PC-3 (cell line): ENCODE measurements around the gene MANEAL. TPM values are rescaled to one million over a fixed set of nuclear protein-coding genes. Genes with fewer than 3 reads are reported as not detected.
A peak's percentile ranks its signal among the peaks of the same experiment; 100 is the strongest.

ENCODE experiments used
- ATAC-seq: fragments of 200-7000 bp; cut with Tn5 transposase; 2 replicates; pipeline ENCODE4 v1.9.1; 2020; ENCODE audit warnings: mild to moderate bottlenecking, moderate library complexity
- BruUV-seq: library from RNA; stranded (reverse); fragments of 400-500 nt; replicated peaks from 2 replicates; lab custom pipeline; 2021; lab: Mats Ljungman, UMichigan
- CTCF ChIA-PET: fragments of 300-600 bp; sonication (Branson Sonifier 250); formaldehyde crosslinking; loops from one replicate; lab custom pipeline; 2022; ENCODE audit warnings: antibody characterized with exemption; lab: Charles Lee
- POLR2A ChIA-PET: fragments of 300-600 bp; sonication (Branson Sonifier 250); formaldehyde crosslinking; loops from one replicate; lab custom pipeline; 2022; ENCODE audit warnings: antibody characterized with exemption; ENCODE audit not compliant: unreplicated experiment; lab: Charles Lee
- DNase-seq: peaks from one replicate; pipeline ENCODE4 v3.0.0-alpha.2; 2015
- H2AFZ ChIP-seq: fragments of 300-600 bp; sonication (generic); 2 replicates; pipeline ENCODE4 v1.6.0; 2016; ENCODE audit warnings: antibody characterized with exemption, low read length
- H3F3A ChIP-seq: fragments of 300-600 bp; sonication (generic); one replicate; pipeline ENCODE4 v1.6.0; 2017; ENCODE audit warnings: antibody characterized with exemption, low read length, control low read depth, mild to moderate bottlenecking; ENCODE audit not compliant: unreplicated experiment
- H3K27ac ChIP-seq: fragments of 300-600 bp; sonication (generic); 2 replicates; pipeline ENCODE4 v1.5.1; 2016; ENCODE audit warnings: mild to moderate bottlenecking, low read length
- H3K27me3 ChIP-seq: fragments of 300-600 bp; sonication (generic); 2 replicates; pipeline ENCODE4 v1.6.1; 2016; ENCODE audit warnings: low read length, mixed read lengths
- H3K36me3 ChIP-seq: fragments of 300-600 bp; sonication (generic); 2 replicates; pipeline ENCODE4 v1.6.1; 2016; ENCODE audit warnings: low read depth, mixed run types, low read length, mixed read lengths
- H3K4me1 ChIP-seq: fragments of 300-600 bp; sonication (generic); 2 replicates; pipeline ENCODE4 v1.5.1; 2016; ENCODE audit warnings: low read length; ENCODE audit not compliant: insufficient read depth
- H3K4me2 ChIP-seq: fragments of 300-600 bp; sonication (generic); 2 replicates; pipeline ENCODE4 v1.6.0; 2016; ENCODE audit warnings: low read length
- H3K4me3 ChIP-seq: fragments of 300-600 bp; sonication (generic); 2 replicates; pipeline ENCODE4 v1.5.1; 2016; ENCODE audit warnings: mild to moderate bottlenecking, low read length, mixed read lengths
- H3K79me2 ChIP-seq: fragments of 300-600 bp; sonication (generic); 2 replicates; pipeline ENCODE4 v1.6.1; 2017; ENCODE audit warnings: low read length, mixed read lengths
- H3K9ac ChIP-seq: fragments of 300-600 bp; sonication (generic); 2 replicates; pipeline ENCODE4 v1.6.0; 2016; ENCODE audit warnings: mild to moderate bottlenecking, low read length
- H3K9me2 ChIP-seq: fragments of 300-600 bp; sonication (generic); replicated peaks from 2 replicates; pipeline ENCODE4 v1.6.1; 2016; ENCODE audit warnings: mixed run types, low read length, mixed read lengths
- H3K9me3 ChIP-seq: fragments of 300-600 bp; sonication (generic); 2 replicates; pipeline ENCODE4 v1.6.1; 2016; ENCODE audit warnings: low read length, mixed read lengths
- H4K20me1 ChIP-seq: fragments of 300-600 bp; sonication (generic); 2 replicates; pipeline ENCODE4 v1.6.1; 2016; ENCODE audit warnings: low read length, mixed read lengths
- EZH2 ChIP-seq: fragments of 300-600 bp; sonication (generic); IDR thresholded peaks from one replicate; pipeline ENCODE4 v1.6.1; 2017; ENCODE audit warnings: antibody characterized with exemption, mild to moderate bottlenecking, low read length; ENCODE audit not compliant: unreplicated experiment
- EZH2phosphoT487 ChIP-seq: fragments of 300-600 bp; sonication (generic); IDR thresholded peaks from 2 replicates; pipeline ENCODE4 v1.6.1; 2018; ENCODE audit warnings: mild to moderate bottlenecking, antibody characterized with exemption, low read length, borderline replicate concordance
- intact Hi-C: fragments of 100-400 bp; cut with micrococcal nuclease; formaldehyde crosslinking; loops from 2 replicates; pipeline ENCODE4 v1.9.0; 2023
- total RNA-seq: library from RNA; depleted of rRNA; stranded (reverse); fragments of >200 nt; gene quantifications from 2 replicates; pipeline ENCODE4 v1.2.3, GENCODE V29; 2014
- TF ChIP-seq, protein P1 (sequence below): fragments of 300-600 bp; sonication (generic); conservative IDR thresholded peaks from 2 replicates; pipeline ENCODE4 v1.5.1; 2017; ENCODE audit warnings: antibody characterized with exemption, low read depth, mild to moderate bottlenecking, low read length

Gene MANEAL
- total RNA-seq, 1 experiment from 2014 or later: 47.6 TPM

DNA sequence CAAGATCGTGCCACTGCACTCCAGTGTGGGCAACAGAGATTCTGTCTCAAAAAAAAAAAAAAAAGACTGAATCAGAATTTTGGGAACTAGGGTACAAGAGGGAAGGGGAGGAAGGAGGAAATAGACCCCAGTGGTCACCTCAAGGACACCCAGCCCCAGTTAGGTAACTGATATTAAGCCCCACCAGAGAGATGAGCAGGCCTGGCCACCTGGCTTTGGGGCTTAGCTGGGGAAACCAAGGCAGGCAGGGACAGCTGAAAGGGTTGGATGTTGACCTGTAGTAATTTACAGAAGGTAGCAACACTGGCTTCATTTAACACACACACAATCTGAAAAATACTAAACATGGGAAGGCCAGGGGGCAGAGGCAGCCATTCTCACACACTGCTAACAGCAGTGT, 8.8 kb downstream of the MANEAL start:
- no TSS peak for BruUV-seq
- Histone ChIP-seq H3K9me2 (no peaks in the 10 kb centered on the region), H3K9me3 (no peaks in the 10 kb centered on the region), H3K4me2 (no peak overlapping the region), H3K4me1 (peaks cover 6% of the 10 kb centered on the region), H4K20me1 (peaks cover 31% of the 10 kb centered on the region), H3K79me2 (peaks cover 34% of the 10 kb centered on the region), H3F3A (no peaks in the 10 kb centered on the region), H3K4me3 (no peak overlapping the region), H3K9ac (no peak overlapping the region), H2AFZ (no peak overlapping the region), H3K36me3 (peaks cover 48% of the 10 kb centered on the region), H3K27me3 (no peaks in the 10 kb centered on the region), H3K27ac (no peak overlapping the region)
- DNase-seq: no peak
- intact Hi-C loops: no loop called here
- TF ChIP-seq, protein P1, sequence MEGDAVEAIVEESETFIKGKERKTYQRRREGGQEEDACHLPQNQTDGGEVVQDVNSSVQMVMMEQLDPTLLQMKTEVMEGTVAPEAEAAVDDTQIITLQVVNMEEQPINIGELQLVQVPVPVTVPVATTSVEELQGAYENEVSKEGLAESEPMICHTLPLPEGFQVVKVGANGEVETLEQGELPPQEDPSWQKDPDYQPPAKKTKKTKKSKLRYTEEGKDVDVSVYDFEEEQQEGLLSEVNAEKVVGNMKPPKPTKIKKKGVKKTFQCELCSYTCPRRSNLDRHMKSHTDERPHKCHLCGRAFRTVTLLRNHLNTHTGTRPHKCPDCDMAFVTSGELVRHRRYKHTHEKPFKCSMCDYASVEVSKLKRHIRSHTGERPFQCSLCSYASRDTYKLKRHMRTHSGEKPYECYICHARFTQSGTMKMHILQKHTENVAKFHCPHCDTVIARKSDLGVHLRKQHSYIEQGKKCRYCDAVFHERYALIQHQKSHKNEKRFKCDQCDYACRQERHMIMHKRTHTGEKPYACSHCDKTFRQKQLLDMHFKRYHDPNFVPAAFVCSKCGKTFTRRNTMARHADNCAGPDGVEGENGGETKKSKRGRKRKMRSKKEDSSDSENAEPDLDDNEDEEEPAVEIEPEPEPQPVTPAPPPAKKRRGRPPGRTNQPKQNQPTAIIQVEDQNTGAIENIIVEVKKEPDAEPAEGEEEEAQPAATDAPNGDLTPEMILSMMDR: no peak
- no peak for TF ChIP-seq EZH2
- no peak for TF ChIP-seq EZH2phosphoT487
- POLR2A ChIA-PET: no interaction called here
- CTCF ChIA-PET: no interaction called here
- ATAC-seq: no peak

DNA sequence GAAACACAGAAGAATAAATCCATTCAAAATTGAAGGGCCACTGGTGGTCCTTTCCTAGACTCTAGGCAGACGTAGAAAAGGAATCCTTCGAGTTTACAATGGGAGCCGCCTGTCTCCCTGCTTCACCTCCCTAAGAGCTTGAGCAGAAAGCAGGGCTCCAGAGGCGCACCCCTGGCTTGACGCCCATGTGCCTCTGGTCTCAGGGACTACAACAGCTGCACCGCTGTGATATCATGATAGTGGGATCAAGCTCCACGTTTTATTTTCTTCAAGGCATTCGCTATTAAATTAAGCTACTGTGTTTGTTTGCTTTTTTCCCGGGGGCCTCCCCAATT, 13.5 kb downstream of the MANEAL start:
- POLR2A ChIA-PET: interaction anchor here (0.6 to 0.8 kb wide), 2 partner anchors 52 to 1375 kb away, joined by 3 to 5 read pairs; partner anchors contain the start of gene MTF1
- ATAC-seq (no peak), DNase-seq (no peak)
- TSS peak; percentile 34 for BruUV-seq
- peaks cover 45% of the 10 kb centered on the region for H3K36me3 ChIP-seq
- H3K9me2 ChIP-seq: no peaks in the 10 kb centered on the region
- TF ChIP-seq EZH2phosphoT487 (no peak), EZH2 (no peak)
- TF ChIP-seq, protein P1: no peak
- intact Hi-C loops: no loop called here
- H2AFZ ChIP-seq: no peak overlapping the region
- peak overlapping the region; percentile 94 for H3K4me2 ChIP-seq
- CTCF ChIA-PET: interaction anchor here (1.5 kb wide), 1 partner anchor 53 kb away, joined by 27 read pairs; the partner anchor contains the start of gene MTF1
- H3K27me3 ChIP-seq: no peaks in the 10 kb centered on the region
- H3K27ac ChIP-seq: 0 out of 2 replicates have a peak overlapping the region, but pooled peaks have one; percentile 21
- peak overlapping the region; percentile 81 for H3K4me3 ChIP-seq
- peaks cover 49% of the 10 kb centered on the region for H3K79me2 ChIP-seq
- H3F3A ChIP-seq: no peaks in the 10 kb centered on the region
- H4K20me1 ChIP-seq: peaks cover 31% of the 10 kb centered on the region
- peaks cover 27% of the 10 kb centered on the region for H3K4me1 ChIP-seq
- no peaks in the 10 kb centered on the region for H3K9me3 ChIP-seq
- H3K9ac ChIP-seq: peak overlapping the region; percentile 80

DNA sequence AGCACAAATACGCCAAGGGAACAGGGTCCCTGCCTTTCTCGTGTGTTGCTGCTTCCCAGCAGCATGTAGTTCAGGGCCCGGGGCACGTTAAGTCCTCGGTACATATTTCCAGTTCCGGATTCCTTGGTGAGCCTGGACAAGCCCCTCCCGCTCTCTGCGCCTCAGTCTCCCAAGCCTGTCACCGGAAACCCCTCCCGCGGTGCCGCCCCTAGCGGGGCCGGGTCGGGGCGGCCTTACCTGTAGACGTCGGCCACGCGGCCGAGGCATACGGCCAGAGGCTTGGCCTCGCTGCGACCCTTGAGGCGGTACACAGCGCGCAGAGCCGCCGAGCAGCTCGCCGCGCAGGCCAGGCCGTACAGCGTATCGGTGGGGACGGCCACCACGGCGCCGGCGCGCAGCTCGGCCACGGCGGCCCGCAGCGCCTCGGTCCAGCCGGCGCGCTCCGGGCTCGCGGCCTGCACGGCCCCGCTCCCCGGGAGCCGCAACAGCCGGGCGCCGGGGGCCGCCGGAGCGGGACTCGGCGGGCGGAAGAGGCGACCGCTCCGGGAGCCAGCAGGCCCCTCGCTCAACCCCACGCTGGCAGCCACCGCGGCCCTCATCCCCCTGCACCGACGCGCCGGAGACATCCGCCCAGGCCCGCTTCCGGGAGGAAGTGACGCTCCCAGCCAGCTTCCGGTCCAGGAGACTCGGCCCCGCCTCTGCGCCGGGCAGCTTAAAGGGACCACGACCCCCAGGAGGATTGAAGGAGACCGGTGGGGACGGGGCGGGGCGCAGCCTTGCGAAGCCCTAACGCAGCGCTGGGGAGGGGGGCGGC, 14.1 kb downstream of the MANEAL start, which contains the start of the genes C1orf122 and YRDC:
C1orf122 (plus strand) TSS at position 236 of the 814 bp plus-strand sequence. CDS start 615 bp downstream, outside the sequence.
YRDC (minus strand) TSS at position 654 of the 814 bp plus-strand sequence; CDS start at position 626, 28 bp downstream.
- no peaks in the 10 kb centered on the region for H3K9me2 ChIP-seq
- DNase-seq (peak; percentile 92), ATAC-seq (peak; percentile 79)
- peak within 1 kb of the TSS; percentile 51 for H2AFZ ChIP-seq
- H3K4me2 ChIP-seq: peak within 1 kb of the TSS; percentile 94
- H3K27ac ChIP-seq: 0 out of 2 replicates have a peak within 1 kb of the TSS, but pooled peaks have one; percentile 21
- H3K4me1 ChIP-seq: peaks cover 27% of the 10 kb centered on the region
- TF ChIP-seq EZH2phosphoT487: no peak
- TF ChIP-seq, protein P1: no peak
- no peak for TF ChIP-seq EZH2
- peaks cover 40% of the 10 kb centered on the region for H3K36me3 ChIP-seq
- no peaks in the 10 kb centered on the region for H3K9me3 ChIP-seq
- ChIA-PET CTCF (interaction anchor here (0.6 to 1.5 kb wide), 2 partner anchors 52 to 1465 kb away, joined by 3 to 27 read pairs; partner anchors contain the start of gene MTF1), POLR2A (interaction anchor here (0.6 to 0.9 kb wide), 8 partner anchors 30 to 1374 kb away, joined by 3 to 24 read pairs (median 4); partner anchors contain the start of gene MTF1)
- H4K20me1 ChIP-seq: peaks cover 31% of the 10 kb centered on the region
- no TSS peak for BruUV-seq
- no peaks in the 10 kb centered on the region for H3K27me3 ChIP-seq
- intact Hi-C loops: loop anchor here (1.0 kb wide), 1 partner anchor 117 kb away; a partner anchor contains a TSS
- H3K9ac ChIP-seq: peak within 1 kb of the TSS; percentile 80
- H3K4me3 ChIP-seq: peak within 1 kb of the TSS; percentile 81
- H3F3A ChIP-seq: no peaks in the 10 kb centered on the region
- peaks cover 49% of the 10 kb centered on the region for H3K79me2 ChIP-seq
